ENCODE measurements around the gene KHDC1.
"Not testable (repeated sequence)": the region's sequence is repeated elsewhere in the genome, so short reads cannot be mapped to it uniquely, and the experiment has no call there.

Gene KHDC1

GRCh38 chr6:73240730-73241129 is 22.3 kb downstream of the KHDC1 start:
- DNase-seq: no peak
- no peak overlapping the region for H3K27ac Mint-ChIP-seq
- no peaks in the 10 kb centered on the region for H3K36me3 Mint-ChIP-seq (ENCODE audit: low read depth)
- no peak overlapping the region for H3K4me3 Mint-ChIP-seq
- H3K27me3 Mint-ChIP-seq (ENCODE audit: low read depth, poor library complexity): no peaks in the 10 kb centered on the region
- TF ChIP-seq CTCF (IDR thresholded peaks at IDR 0.05): no peak
- H3K9me3 Mint-ChIP-seq: no peaks in the 10 kb centered on the region
- H3K4me1 Mint-ChIP-seq: no peaks in the 10 kb centered on the region

GRCh38 chr6:73236144-73236750 is 26.7 kb downstream of the KHDC1 start:
- H3K36me3 Mint-ChIP-seq (ENCODE audit: low read depth): no peaks in the 10 kb centered on the region
- TF ChIP-seq CTCF (IDR thresholded peaks at IDR 0.05): no peak
- no peaks in the 10 kb centered on the region for H3K27me3 Mint-ChIP-seq (ENCODE audit: low read depth, poor library complexity)
- no peak overlapping the region for H3K4me3 Mint-ChIP-seq
- no peak for DNase-seq
- H3K27ac Mint-ChIP-seq: no peak overlapping the region
- no peaks in the 10 kb centered on the region for H3K9me3 Mint-ChIP-seq
- no peaks in the 10 kb centered on the region for H3K4me1 Mint-ChIP-seq

- Mint-ChIP-seq H3K4me3 (no peak overlapping the region), H3K4me1 (no peaks in the 10 kb centered on the region), H3K27ac (no peak overlapping the region), H3K27me3 (ENCODE audit: low read depth, poor library complexity) (no peaks in the 10 kb centered on the region), H3K9me3 (no peaks in the 10 kb centered on the region), H3K36me3 (ENCODE audit: low read depth) (no peaks in the 10 kb centered on the region)
- TF ChIP-seq CTCF (IDR thresholded peaks at IDR 0.05): no peak
- no peak for DNase-seq
Measured at GRCh38 chr6:73234733-73235132, 28.3 kb downstream of the KHDC1 start.

GRCh38 chr6:73233971-73234370 is 29.0 kb downstream of the KHDC1 start:
- not testable (repeated sequence) for H3K4me3 Mint-ChIP-seq; H3K9me3 Mint-ChIP-seq; H3K27ac Mint-ChIP-seq; H3K36me3 Mint-ChIP-seq (ENCODE audit: low read depth); H3K27me3 Mint-ChIP-seq (ENCODE audit: low read depth, poor library complexity); H3K4me1 Mint-ChIP-seq; DNase-seq

GRCh38 chr6:73233048-73233447 is 29.9 kb downstream of the KHDC1 start:
- no peaks in the 10 kb centered on the region for H3K4me1 Mint-ChIP-seq
- no peaks in the 10 kb centered on the region for H3K27me3 Mint-ChIP-seq (ENCODE audit: low read depth, poor library complexity)
- H3K36me3 Mint-ChIP-seq (ENCODE audit: low read depth): no peaks in the 10 kb centered on the region
- H3K9me3 Mint-ChIP-seq: no peaks in the 10 kb centered on the region
- no peak overlapping the region for H3K4me3 Mint-ChIP-seq
- no peak for DNase-seq
- no peak for TF ChIP-seq CTCF (IDR thresholded peaks at IDR 0.05)
- H3K27ac Mint-ChIP-seq: no peak overlapping the region

- no peak for TF ChIP-seq CTCF (IDR thresholded peaks at IDR 0.05)
- H3K27me3 Mint-ChIP-seq (ENCODE audit: low read depth, poor library complexity): no peaks in the 10 kb centered on the region
Measured at GRCh38 chr6:73231986-73232391, 31.0 kb downstream of the KHDC1 start.

More at GRCh38 chr6:73231986-73232391, 31.0 kb downstream of the KHDC1 start:
- DNase-seq: no peak
- no peaks in the 10 kb centered on the region for H3K4me1 Mint-ChIP-seq
- no peaks in the 10 kb centered on the region for H3K9me3 Mint-ChIP-seq
- no peaks in the 10 kb centered on the region for H3K36me3 Mint-ChIP-seq (ENCODE audit: low read depth)
- no peak overlapping the region for H3K4me3 Mint-ChIP-seq
- H3K27ac Mint-ChIP-seq: no peak overlapping the region

Measured in nephron progenitor cell (in vitro differentiated cells).